Measurements from ENCODE around the gene ZSWIM2. TPM values are rescaled to one million over a fixed set of nuclear protein-coding genes. Genes with fewer than 3 reads are reported as not detected.
"Not testable (repeated sequence)": the region's sequence is repeated elsewhere in the genome, so short reads cannot be mapped to it uniquely, and the experiment has no call there.

The ZSWIM2 gene
- total RNA-seq, 2 experiments from 2014 or later, result not detected

DNA sequence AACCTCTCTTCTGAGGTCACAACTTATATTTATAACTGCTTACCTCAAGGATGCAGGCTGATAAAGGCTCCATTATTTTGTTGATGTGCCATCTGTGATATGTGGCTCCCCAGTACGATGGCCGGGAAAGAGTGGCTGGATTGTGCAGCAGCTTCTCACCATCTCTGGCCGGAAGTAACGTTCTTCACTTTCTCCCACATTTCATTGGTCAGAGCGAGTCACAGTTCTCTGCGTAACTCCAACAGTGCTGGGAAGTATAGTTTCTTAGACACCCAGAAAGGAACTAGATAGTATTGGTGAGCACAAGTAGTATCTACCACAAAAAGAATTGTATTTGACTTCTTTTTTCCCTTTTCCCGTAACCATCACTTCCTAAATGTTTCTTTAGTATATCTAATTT is 28.7 kb downstream of the ZSWIM2 start:
- H3K27ac Mint-ChIP-seq, result no peak overlapping the region
- H3K4me1 Mint-ChIP-seq, result no peaks in the 10 kb centered on the region
- no peak overlapping the region for H3K4me3 Mint-ChIP-seq
- H3K36me3 Mint-ChIP-seq (ENCODE audit: low read depth), result no peaks in the 10 kb centered on the region
- no peaks in the 10 kb centered on the region for H3K27me3 Mint-ChIP-seq
- CTCF ChIA-PET, result no interaction called here
- DNase-seq, result no peak
- peaks cover 5% of the 10 kb centered on the region for H3K9me3 Mint-ChIP-seq
- POLR2A ChIA-PET, result no interaction called here

DNA sequence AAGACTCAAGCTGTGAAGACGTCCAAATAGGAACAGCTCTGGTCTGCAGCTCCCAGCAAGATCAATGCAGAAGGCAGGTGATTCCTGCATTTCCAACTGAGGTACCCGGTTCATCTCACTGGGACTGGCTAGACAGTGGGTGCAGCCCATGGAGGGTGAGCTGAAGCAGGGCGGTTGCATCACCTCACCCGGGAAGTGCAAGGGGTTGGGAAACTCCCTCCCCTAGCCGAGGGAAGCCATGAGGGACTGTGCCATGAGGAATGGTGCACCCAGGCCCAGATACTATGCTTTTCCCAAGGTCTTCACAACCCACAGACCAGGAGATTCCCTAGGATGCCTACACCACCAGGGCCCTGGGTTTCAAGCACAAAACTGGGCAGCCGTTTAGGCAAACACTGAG is 37.2 kb downstream of the ZSWIM2 start:
- H3K4me3 Mint-ChIP-seq; H3K27ac Mint-ChIP-seq; POLR2A ChIA-PET; H3K36me3 Mint-ChIP-seq (ENCODE audit: low read depth); CTCF ChIA-PET; H3K27me3 Mint-ChIP-seq; H3K9me3 Mint-ChIP-seq; DNase-seq; H3K4me1 Mint-ChIP-seq: not testable (repeated sequence)

DNA sequence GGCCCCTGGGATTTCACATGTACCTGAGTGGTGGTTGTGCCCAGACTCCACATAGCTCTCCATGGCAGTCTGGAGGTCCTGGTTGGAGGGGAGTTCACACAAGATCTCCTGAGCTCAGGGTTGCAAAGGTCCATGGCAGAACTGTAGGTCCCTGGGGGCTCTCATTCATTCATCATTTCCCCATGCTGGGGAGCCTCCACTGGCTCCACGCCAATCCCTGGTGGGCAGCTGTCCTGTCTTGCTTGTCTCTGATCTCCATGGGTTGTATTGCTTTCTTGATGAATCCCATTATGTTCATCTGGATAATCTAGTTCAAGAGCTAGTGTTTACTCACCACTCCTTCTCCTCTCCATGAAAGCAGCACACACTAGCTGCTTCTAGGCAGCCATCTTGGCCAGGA is 42.4 kb downstream of the ZSWIM2 start:
- H3K4me3 Mint-ChIP-seq, result no peak overlapping the region
- H3K9me3 Mint-ChIP-seq, result peaks cover 3% of the 10 kb centered on the region
- H3K27me3 Mint-ChIP-seq, result no peaks in the 10 kb centered on the region
- no peak for DNase-seq
- H3K36me3 Mint-ChIP-seq (ENCODE audit: low read depth), result no peaks in the 10 kb centered on the region
- ChIA-PET CTCF (no interaction called here), POLR2A (no interaction called here)
- no peaks in the 10 kb centered on the region for H3K4me1 Mint-ChIP-seq
- H3K27ac Mint-ChIP-seq, result no peak overlapping the region

DNA sequence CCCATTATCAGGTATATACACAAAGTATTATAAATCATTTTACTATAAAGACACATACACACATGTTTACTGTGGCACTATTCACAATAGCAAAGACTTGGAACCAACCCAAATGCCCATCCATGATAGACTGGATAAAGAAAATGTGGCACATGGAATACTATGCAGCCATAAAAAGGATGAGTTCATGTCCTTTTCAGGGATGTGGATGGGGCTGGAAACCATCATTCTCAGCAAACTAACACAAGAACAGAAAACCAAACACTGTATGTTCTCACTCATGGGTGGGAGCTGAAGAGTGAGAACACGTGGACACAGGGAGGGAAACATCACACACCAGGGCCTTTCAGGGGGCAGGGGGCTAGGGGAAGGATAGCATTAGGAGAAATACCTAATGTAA is 50.4 kb downstream of the ZSWIM2 start:
- H3K4me1 Mint-ChIP-seq; H3K27ac Mint-ChIP-seq; DNase-seq; CTCF ChIA-PET; H3K4me3 Mint-ChIP-seq; H3K36me3 Mint-ChIP-seq (ENCODE audit: low read depth); H3K9me3 Mint-ChIP-seq; POLR2A ChIA-PET; H3K27me3 Mint-ChIP-seq: not testable (repeated sequence)

DNA sequence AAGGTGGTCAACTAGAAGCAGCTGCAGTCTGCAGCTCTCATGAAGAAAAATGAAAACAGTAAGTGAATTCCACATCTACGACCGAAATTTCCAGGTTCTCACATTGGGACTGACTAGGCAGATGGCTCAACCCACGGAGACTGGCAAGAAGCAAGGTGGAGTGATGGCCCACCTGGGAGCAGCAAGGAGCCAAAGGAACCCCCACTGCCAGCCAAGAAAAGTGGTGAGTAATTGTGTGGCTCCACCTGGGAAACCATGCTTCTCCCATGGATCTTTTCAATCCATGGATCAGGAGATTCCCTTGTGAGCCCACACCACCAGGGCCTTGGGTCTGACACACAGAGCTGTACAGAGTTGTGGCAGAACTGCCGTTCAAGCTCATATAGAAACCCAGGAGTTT is 64.0 kb downstream of the ZSWIM2 start:
- no peaks in the 10 kb centered on the region for H3K4me1 Mint-ChIP-seq
- H3K36me3 Mint-ChIP-seq (ENCODE audit: low read depth), result no peaks in the 10 kb centered on the region
- DNase-seq, result no peak
- ChIA-PET CTCF (no interaction called here), POLR2A (no interaction called here)
- peaks cover 13% of the 10 kb centered on the region for H3K9me3 Mint-ChIP-seq
- no peaks in the 10 kb centered on the region for H3K27me3 Mint-ChIP-seq
- no peak overlapping the region for H3K4me3 Mint-ChIP-seq
- no peak overlapping the region for H3K27ac Mint-ChIP-seq

DNA sequence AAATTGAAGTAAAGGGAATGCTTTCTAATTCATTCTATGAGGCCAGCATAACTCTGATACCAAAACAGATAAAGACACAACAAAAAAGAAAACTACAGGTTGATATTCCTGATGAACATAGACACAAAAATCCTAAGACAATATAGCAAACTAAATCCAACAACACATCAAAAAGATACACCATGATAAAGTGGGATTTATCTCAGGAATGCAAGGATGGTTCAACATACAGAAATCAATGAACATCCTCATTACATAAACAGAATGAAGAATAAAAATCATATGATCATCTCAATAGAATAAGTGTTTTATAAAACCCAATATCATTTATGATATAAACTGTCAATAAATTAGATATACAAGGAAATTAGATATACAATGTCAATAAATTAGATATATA is 65.7 kb downstream of the ZSWIM2 start:
- no peak overlapping the region for H3K27ac Mint-ChIP-seq
- CTCF ChIA-PET, result no interaction called here
- H3K27me3 Mint-ChIP-seq, result no peaks in the 10 kb centered on the region
- H3K36me3 Mint-ChIP-seq (ENCODE audit: low read depth), result no peaks in the 10 kb centered on the region
- peaks cover 13% of the 10 kb centered on the region for H3K9me3 Mint-ChIP-seq
- no peak for DNase-seq
- no peak overlapping the region for H3K4me3 Mint-ChIP-seq
- H3K4me1 Mint-ChIP-seq, result no peaks in the 10 kb centered on the region
- POLR2A ChIA-PET, result no interaction called here

DNA sequence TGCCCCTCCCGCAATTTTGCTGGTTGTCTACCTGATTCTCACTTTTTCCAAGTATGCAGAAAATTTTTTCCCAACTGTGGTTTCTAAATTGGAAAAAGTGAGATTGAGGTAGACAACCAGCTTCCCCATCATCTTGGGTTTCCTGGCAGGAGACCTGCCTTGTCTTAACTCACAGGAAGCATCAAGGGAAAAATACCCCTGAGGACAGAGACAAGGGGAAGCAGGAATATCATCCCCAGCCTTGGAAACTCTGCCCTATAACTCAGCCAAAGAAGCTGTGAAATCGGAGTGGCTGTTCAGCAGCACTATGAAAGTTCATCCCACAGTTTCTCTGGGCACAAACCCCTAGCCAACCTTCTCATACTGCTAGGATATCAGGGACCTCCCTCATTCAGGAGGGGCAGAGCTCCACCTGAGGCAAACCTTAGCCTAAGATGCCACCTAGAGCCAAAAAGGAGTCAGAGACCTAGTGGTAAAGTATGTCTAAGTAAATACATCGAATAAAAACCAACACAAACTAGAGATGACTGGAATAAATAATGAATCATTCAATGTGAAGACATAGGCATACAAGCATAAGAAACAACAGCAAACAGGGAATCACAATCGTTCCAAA is 68.2 kb downstream of the ZSWIM2 start:
- POLR2A ChIA-PET, result no interaction called here
- H3K27ac Mint-ChIP-seq, result no peak overlapping the region
- no peak overlapping the region for H3K4me3 Mint-ChIP-seq
- H3K9me3 Mint-ChIP-seq, result peaks cover 13% of the 10 kb centered on the region
- H3K4me1 Mint-ChIP-seq, result no peaks in the 10 kb centered on the region
- CTCF ChIA-PET, result no interaction called here
- H3K27me3 Mint-ChIP-seq, result no peaks in the 10 kb centered on the region
- DNase-seq, result no peak
- H3K36me3 Mint-ChIP-seq (ENCODE audit: low read depth), result no peaks in the 10 kb centered on the region

Other genes starting within 250 kb of the ZSWIM2 start
- 1 to 10 TPM in 1 of 2 experiments, under 1 TPM in 1; 0.65 to 1.0 TPM for gene FAM171B, start 155.1 kb downstream of the ZSWIM2 start, total RNA-seq

Data from activated CD4-positive, alpha-beta memory T cell treated with anti-CD3 and anti-CD28 coated beads, Interleukin-2, amount 10 ng/mL, durations not matched to agents 7 days and 5 days (primary cell).